ENCODE results near the gene LSM14B. TPM values are rescaled to one million over a fixed set of nuclear protein-coding genes. Genes with fewer than 3 reads are reported as not detected.

The LSM14B gene
- total and polyA plus RNA-seq, 4 donors, result 16.4 to 41.7 (median 27.8) TPM

- Histone ChIP-seq H3K27me3 (ENCODE audit: control insufficient read depth in 3 of 3, insufficient read depth in 3 of 3, low read length in 2 of 3) (no peaks in the 10 kb centered on the region), H3K4me3 (no peak overlapping the region), H3K27ac (ENCODE audit: low read depth in 1 of 2, low read length in 1 of 2) (peak overlapping the region in 1 of 2 donors; percentile 1), H3K4me1 (ENCODE audit: control insufficient read depth in 5 of 5, insufficient read depth in 5 of 5, low read length in 5 of 5) (peaks cover 0 to 16% (median 8%) of the 10 kb centered on the region in 5 donors), H3K9me3 (ENCODE audit: control insufficient read depth in 4 of 4, insufficient read depth in 3 of 4, low read length in 3 of 4) (no peaks in the 10 kb centered on the region), H3K36me3 (ENCODE audit: control insufficient read depth in 4 of 4, insufficient read depth in 4 of 4, low read length in 4 of 4) (peaks cover 38 to 62% (median 48%) of the 10 kb centered on the region in 4 donors), H3K9ac (ENCODE audit: insufficient read depth in 1 of 2, low read length in 2 of 2) (no peak overlapping the region)
- WGBS, 2 donors, result 83 to 87% methylated on average over 8 of the region's 8 CpGs
- DNase-seq (no peak), ATAC-seq (ENCODE audit: insufficient read depth, low FRiP score) (no peak)
- TF ChIP-seq CTCF (IDR thresholded peaks at IDR 0.05; ENCODE audit: control extremely low read depth, extremely low read depth), result no peak
These were observed 15.4 kb downstream of the LSM14B start for GRCh38 chr20:62137478-62138203.

- Histone ChIP-seq H3K27me3 (ENCODE audit: control insufficient read depth in 3 of 3, insufficient read depth in 3 of 3, low read length in 2 of 3) (no peaks in the 10 kb centered on the region), H3K36me3 (ENCODE audit: control insufficient read depth in 4 of 4, insufficient read depth in 4 of 4, low read length in 4 of 4) (peaks cover 38 to 58% (median 45%) of the 10 kb centered on the region in 4 donors), H3K9ac (ENCODE audit: insufficient read depth in 1 of 2, low read length in 2 of 2) (no peak overlapping the region), H3K4me1 (ENCODE audit: control insufficient read depth in 5 of 5, insufficient read depth in 5 of 5, low read length in 5 of 5) (peaks cover 0 to 13% (median 8%) of the 10 kb centered on the region in 5 donors), H3K9me3 (ENCODE audit: control insufficient read depth in 4 of 4, insufficient read depth in 3 of 4, low read length in 3 of 4) (no peaks in the 10 kb centered on the region), H3K4me3 (no peak overlapping the region), H3K27ac (ENCODE audit: low read depth in 1 of 2, low read length in 1 of 2) (no peak overlapping the region)
- no peak for ATAC-seq (ENCODE audit: insufficient read depth, low FRiP score)
- no peak for TF ChIP-seq CTCF (IDR thresholded peaks at IDR 0.05; ENCODE audit: control extremely low read depth, extremely low read depth)
- 90 to 98% methylated on average over 11 of the region's 11 CpGs for WGBS, 2 donors
- no peak for DNase-seq
These were observed 15.9 kb downstream of the LSM14B start for GRCh38 chr20:62138204-62138543.

GRCh38 chr20:62138912-62139311 lies 16.6 kb downstream of the LSM14B start:
- Histone ChIP-seq H3K36me3 (ENCODE audit: control insufficient read depth in 4 of 4, insufficient read depth in 4 of 4, low read length in 4 of 4) (peaks cover 35 to 52% (median 42%) of the 10 kb centered on the region in 4 donors), H3K27me3 (ENCODE audit: control insufficient read depth in 3 of 3, insufficient read depth in 3 of 3, low read length in 2 of 3) (no peaks in the 10 kb centered on the region), H3K4me3 (no peak overlapping the region), H3K9ac (ENCODE audit: insufficient read depth in 1 of 2, low read length in 2 of 2) (no peak overlapping the region), H3K9me3 (ENCODE audit: control insufficient read depth in 4 of 4, insufficient read depth in 3 of 4, low read length in 3 of 4) (no peaks in the 10 kb centered on the region), H3K27ac (ENCODE audit: low read depth in 1 of 2, low read length in 1 of 2) (no peak overlapping the region), H3K4me1 (ENCODE audit: control insufficient read depth in 5 of 5, insufficient read depth in 5 of 5, low read length in 5 of 5) (peaks cover 0 to 13% (median 8%) of the 10 kb centered on the region in 5 donors)
- no peak for TF ChIP-seq CTCF (IDR thresholded peaks at IDR 0.05; ENCODE audit: control extremely low read depth, extremely low read depth)
- no peak for ATAC-seq (ENCODE audit: insufficient read depth, low FRiP score)
- DNase-seq, result no peak
- WGBS, 2 donors, result 95 to 96% methylated on average over 10 of the region's 10 CpGs

Measured in lung (tissue), 12 donors.